GM23338 (cell line): Measurements from ENCODE around the gene EGFR. TPM values are rescaled to one million over a fixed set of nuclear protein-coding genes. Genes with fewer than 3 reads are reported as not detected.

Experiments used
- ATAC-seq: fragments of 200-7000 bp; cut with Tn5 transposase; 3 replicates; pipeline ENCODE4 v1.9.1; 2020
- DNase-seq: peaks from one replicate; pipeline ENCODE4 v3.0.0-alpha.2; 2015; ENCODE audit warnings: low spot score
- H2AFZ ChIP-seq: fragments of 200-600 bp; sonication (generic); 2 replicates; pipeline ENCODE4 v1.8.0; 2016; ENCODE audit warnings: antibody characterized with exemption, mild to moderate bottlenecking, moderate library complexity
- H3F3A ChIP-seq: fragments of 200-600 bp; sonication (generic); replicated peaks from 2 replicates; pipeline ENCODE4 v1.8.0; 2017; ENCODE audit warnings: antibody characterized with exemption, mixed run types, low read depth
- H3K27ac ChIP-seq: fragments of 200-600 bp; sonication (generic); 2 replicates; pipeline ENCODE4 v1.6.1; 2016; ENCODE audit warnings: low read depth
- H3K27me3 ChIP-seq: fragments of 200-600 bp; sonication (generic); 2 replicates; pipeline ENCODE4 v1.8.0; 2016; ENCODE audit warnings: mild to moderate bottlenecking, mixed run types, moderate library complexity; ENCODE audit not compliant: insufficient read depth
- H3K36me3 ChIP-seq: fragments of 200-600 bp; sonication (generic); 2 replicates; pipeline ENCODE4 v1.8.0; 2016; ENCODE audit warnings: mild to moderate bottlenecking; ENCODE audit not compliant: insufficient read depth
- H3K4me1 ChIP-seq: fragments of 200-600 bp; sonication (generic); 2 replicates; pipeline ENCODE4 v1.8.0; 2016; ENCODE audit warnings: mild to moderate bottlenecking, moderate library complexity; ENCODE audit not compliant: insufficient read depth
- H3K4me2 ChIP-seq: fragments of 200-600 bp; sonication (generic); 2 replicates; pipeline ENCODE4 v1.7.1; 2017; ENCODE audit warnings: mixed run types
- H3K4me3 ChIP-seq: fragments of 200-600 bp; sonication (generic); 2 replicates; pipeline ENCODE4 v1.6.1; 2016; ENCODE audit warnings: mixed run types
- H3K79me2 ChIP-seq: fragments of 200-600 bp; sonication (generic); replicated peaks from 2 replicates; pipeline ENCODE4 v1.8.0; 2017; ENCODE audit warnings: mild to moderate bottlenecking; ENCODE audit not compliant: insufficient read depth
- H3K9me2 ChIP-seq: fragments of 200-600 bp; sonication (generic); 2 replicates; pipeline ENCODE4 v1.8.0; 2017; ENCODE audit not compliant: insufficient read depth
- H4K20me1 ChIP-seq: fragments of 200-600 bp; sonication (generic); replicated peaks from 2 replicates; pipeline ENCODE4 v1.8.0; 2017; ENCODE audit warnings: mild to moderate bottlenecking; ENCODE audit not compliant: insufficient read depth
- H3K27ac Mint-ChIP-seq: 2 replicates; pipeline ENCODE4 v1.8.0; 2020; ENCODE audit warnings: inconsistent platforms, mild to moderate bottlenecking, moderate library complexity, mixed read lengths
- H3K27me3 Mint-ChIP-seq: 3 replicates; pipeline ENCODE4 v1.8.0; 2022; ENCODE audit warnings: low read depth, mild to moderate bottlenecking, moderate library complexity, mixed read lengths, inconsistent platforms; ENCODE audit not compliant: insufficient read depth, poor library complexity
- H3K36me3 Mint-ChIP-seq: 3 replicates; pipeline ENCODE4 v1.8.0; 2021; ENCODE audit warnings: low read depth, mild to moderate bottlenecking, inconsistent platforms, moderate library complexity, mixed read lengths
- H3K4me1 Mint-ChIP-seq: 3 replicates; pipeline ENCODE4 v1.8.0; 2020; ENCODE audit warnings: mild to moderate bottlenecking, inconsistent platforms, mixed read lengths
- H3K4me3 Mint-ChIP-seq: 3 replicates; pipeline ENCODE4 v1.8.0; 2021; ENCODE audit warnings: moderate library complexity, mild to moderate bottlenecking, inconsistent platforms, mixed read lengths
- H3K9me3 Mint-ChIP-seq: 3 replicates; pipeline ENCODE4 v1.8.0; 2020; ENCODE audit warnings: moderate library complexity, mild to moderate bottlenecking, inconsistent platforms, mixed read lengths
- EZH2phosphoT487 ChIP-seq: fragments of 200-600 bp; sonication (generic); IDR thresholded peaks from one replicate; pipeline ENCODE4 v1.8.1; 2018; ENCODE audit warnings: antibody characterized with exemption; ENCODE audit not compliant: unreplicated experiment
- JUNB ChIP-seq: IDR thresholded peaks from one replicate; pipeline ENCODE4 v1.6.1; 2016; ENCODE audit warnings: antibody characterized with exemption; ENCODE audit not compliant: unreplicated experiment
- NANOG ChIP-seq: IDR thresholded peaks from 2 replicates; pipeline ENCODE4 v1.6.1; 2016; ENCODE audit warnings: antibody characterized with exemption, borderline replicate concordance
- POLR2AphosphoS5 ChIP-seq: IDR thresholded peaks from 2 replicates; pipeline ENCODE4 v1.6.1; 2016; ENCODE audit warnings: antibody characterized with exemption, low read depth
- ZNF114 ChIP-seq: fragments of 250-450 bp; sonication (Bioruptor Pico); IDR thresholded peaks from 2 replicates; pipeline ENCODE4 v1.5.0; 2020; ENCODE audit warnings: mild to moderate bottlenecking, moderate library complexity
- ZNF331 ChIP-seq: fragments of 250-450 bp; sonication (Bioruptor Pico); IDR thresholded peaks from 2 replicates; pipeline ENCODE4 v1.5.0; 2020; ENCODE audit warnings: low read depth, mild to moderate bottlenecking, moderate library complexity
- ZNF462 ChIP-seq: fragments of 250-450 bp; sonication (Bioruptor Pico); IDR thresholded peaks from 2 replicates; pipeline ENCODE4 v1.5.0; 2020; ENCODE audit warnings: mild to moderate bottlenecking, moderate library complexity
- polyA plus RNA-seq: library from polyadenylated mRNA; unstranded; fragments of >200 nt; fragmentation: Nextera tagmentation; extraction: Ambion mirVana; gene quantifications from 2 replicates; pipeline ENCODE4 v1.2.1, GENCODE V29; 2016
- total RNA-seq: library from RNA; depleted of rRNA; stranded (reverse); fragments of >200 nt; shearing (Covaris generic); gene quantifications from 2 replicates; pipeline ENCODE4 v1.2.3, GENCODE V29; 2014
- TF ChIP-seq, protein P1 (sequence below), 2 experiments: fragments of 200-600 bp in 1 of 2; sonication (generic) in 1 of 2; conservative IDR thresholded peaks; 2 replicates each; pipeline versions ENCODE4 v1.5.1 to v1.6.1; 2016 to 2017; ENCODE audit warnings: antibody characterized with exemption in 2 of 2, low read depth in 2 of 2, mild to moderate bottlenecking in 2 of 2, moderate library complexity in 1 of 2

The EGFR gene
- total and polyA plus RNA-seq, 2 experiments from 2014 or later, result 1.5 to 4.5 TPM

DNA sequence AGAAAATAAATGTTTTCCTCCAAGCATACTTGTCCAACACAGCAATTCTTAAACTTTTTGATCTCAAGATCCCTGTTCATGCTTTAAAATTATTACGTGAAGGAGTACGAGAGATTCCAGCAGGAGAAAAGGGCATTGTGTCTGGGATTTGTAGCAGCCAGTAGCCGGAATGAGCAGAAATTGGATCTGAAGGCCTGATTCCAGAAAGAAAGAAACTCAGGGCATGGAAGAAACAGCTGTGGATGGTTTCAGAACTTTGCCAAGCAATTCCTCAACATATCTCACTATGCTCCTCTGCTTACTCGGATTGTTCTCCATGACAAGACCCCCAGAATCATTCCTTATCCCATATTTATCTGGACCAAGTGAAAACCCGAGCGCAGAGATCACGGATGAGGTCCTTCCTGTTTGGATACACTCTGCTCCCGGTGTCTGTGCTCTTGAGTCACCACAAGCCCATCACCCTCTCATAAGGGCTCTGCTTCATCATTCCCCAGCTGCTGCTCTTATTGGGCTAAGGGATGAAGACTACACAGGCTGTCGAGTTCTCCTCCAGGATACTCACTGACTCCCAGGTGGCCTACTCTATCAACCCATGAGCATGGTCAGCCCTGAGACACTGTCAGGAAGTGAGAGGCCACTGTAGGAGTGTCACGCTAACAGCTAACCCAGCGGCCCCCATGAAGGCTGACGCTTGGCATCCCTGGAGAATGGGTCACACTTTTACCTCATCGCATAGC, 225.4 kb downstream of the EGFR start (continued):
- TF ChIP-seq ZNF462 (CRISPR knock-in tag) (no peak), EZH2phosphoT487 (no peak), POLR2AphosphoS5 (no peak)

GRCh38 chr7:55245271-55245723, 226.5 kb downstream of the EGFR start:
- ATAC-seq (no peak), DNase-seq (no peak)
- no peaks in the 10 kb centered on the region for H3K9me3 Mint-ChIP-seq
- Histone ChIP-seq H3K36me3 (no peaks in the 10 kb centered on the region), H3K4me3 (no peak overlapping the region), H3K27ac (no peak overlapping the region), H3K27me3 (no peaks in the 10 kb centered on the region), H3K9me2 (0 out of 2 replicates have a peak, but pooled peaks cover 3% of the 10 kb centered on the region), H3F3A (no peaks in the 10 kb centered on the region), H3K4me1 (no peaks in the 10 kb centered on the region), H4K20me1 (no peaks in the 10 kb centered on the region), H2AFZ (no peak overlapping the region), H3K79me2 (no peaks in the 10 kb centered on the region), H3K4me2 (no peak overlapping the region)
- no peak overlapping the region for H3K27ac Mint-ChIP-seq
- no peak overlapping the region for H3K4me3 Mint-ChIP-seq
- H3K4me1 Mint-ChIP-seq, result peaks cover under 1% of the 10 kb centered on the region; the same call in 2 of the 3 replicates
- peaks cover 4% of the 10 kb centered on the region for H3K27me3 Mint-ChIP-seq
- H3K36me3 Mint-ChIP-seq, result no peaks in the 10 kb centered on the region
- TF ChIP-seq ZNF331 (no peak), ZNF114 (no peak), NANOG (no peak), POLR2AphosphoS5 (no peak), EZH2phosphoT487 (no peak), JUNB (no peak)
- TF ChIP-seq, protein P1, sequence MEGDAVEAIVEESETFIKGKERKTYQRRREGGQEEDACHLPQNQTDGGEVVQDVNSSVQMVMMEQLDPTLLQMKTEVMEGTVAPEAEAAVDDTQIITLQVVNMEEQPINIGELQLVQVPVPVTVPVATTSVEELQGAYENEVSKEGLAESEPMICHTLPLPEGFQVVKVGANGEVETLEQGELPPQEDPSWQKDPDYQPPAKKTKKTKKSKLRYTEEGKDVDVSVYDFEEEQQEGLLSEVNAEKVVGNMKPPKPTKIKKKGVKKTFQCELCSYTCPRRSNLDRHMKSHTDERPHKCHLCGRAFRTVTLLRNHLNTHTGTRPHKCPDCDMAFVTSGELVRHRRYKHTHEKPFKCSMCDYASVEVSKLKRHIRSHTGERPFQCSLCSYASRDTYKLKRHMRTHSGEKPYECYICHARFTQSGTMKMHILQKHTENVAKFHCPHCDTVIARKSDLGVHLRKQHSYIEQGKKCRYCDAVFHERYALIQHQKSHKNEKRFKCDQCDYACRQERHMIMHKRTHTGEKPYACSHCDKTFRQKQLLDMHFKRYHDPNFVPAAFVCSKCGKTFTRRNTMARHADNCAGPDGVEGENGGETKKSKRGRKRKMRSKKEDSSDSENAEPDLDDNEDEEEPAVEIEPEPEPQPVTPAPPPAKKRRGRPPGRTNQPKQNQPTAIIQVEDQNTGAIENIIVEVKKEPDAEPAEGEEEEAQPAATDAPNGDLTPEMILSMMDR (conservative IDR thresholded peaks at IDR 0.05; ENCODE audit: low read depth in 2 of 2), result no peak
